ENCODE data around the gene KIF13A. TPM values are rescaled to one million over a fixed set of nuclear protein-coding genes. Genes with fewer than 3 reads are reported as not detected.

KIF13A gene
- total and polyA plus RNA-seq, 4 donors: 14.2 to 97.4 (median 31.7) TPM

Small RNA genes within 50 kb of the gene (small RNA-seq; reads per million reads assigned to genes)
- gene RF00019 (ENCODE audit: low replicate concordance) (not detected), gene RNA5SP204 (ENCODE audit: low replicate concordance) (0.12 reads per million)

Other genes with a start within 250 kb of the KIF13A start
- 1 to 10 TPM in 1 of 2 donors, under 1 TPM in 1; 0.97 to 4.3 TPM for gene NHLRC1, start 135.0 kb upstream of the KIF13A start, total RNA-seq
- 1 to 10 TPM; 1.5 to 2.9 TPM for gene NHLRC1, start 135.0 kb upstream of the KIF13A start, polyA plus RNA-seq
- gene TPMT, start 167.4 kb upstream of the KIF13A start, total RNA-seq: 10 to 100 TPM in 1 of 2 donors, 1 to 10 TPM in 1; 9.6 to 12.8 TPM
- 10 to 100 TPM; 14.7 to 17.6 TPM for gene TPMT, start 167.4 kb upstream of the KIF13A start, polyA plus RNA-seq
- 10 to 100 TPM; 24.9 to 26.4 TPM for gene KDM1B, start 167.8 kb upstream of the KIF13A start, total RNA-seq
- 10 to 100 TPM in 1 of 2 donors, 1 to 10 TPM in 1; 4.1 to 14.4 TPM for gene KDM1B, start 167.8 kb upstream of the KIF13A start, polyA plus RNA-seq